Inflammatory macrophage (primary cell): ENCODE data around the gene FOXP1.
"Not testable (repeated sequence)": the region's sequence is repeated elsewhere in the genome, so short reads cannot be mapped to it uniquely, and the experiment has no call there.

Experiments
- DNase-seq, 2 donors: peaks; one replicate each; pipeline ENCODE4 v3.0.0-alpha.2; 2020 to 2022

Gene FOXP1

DNA sequence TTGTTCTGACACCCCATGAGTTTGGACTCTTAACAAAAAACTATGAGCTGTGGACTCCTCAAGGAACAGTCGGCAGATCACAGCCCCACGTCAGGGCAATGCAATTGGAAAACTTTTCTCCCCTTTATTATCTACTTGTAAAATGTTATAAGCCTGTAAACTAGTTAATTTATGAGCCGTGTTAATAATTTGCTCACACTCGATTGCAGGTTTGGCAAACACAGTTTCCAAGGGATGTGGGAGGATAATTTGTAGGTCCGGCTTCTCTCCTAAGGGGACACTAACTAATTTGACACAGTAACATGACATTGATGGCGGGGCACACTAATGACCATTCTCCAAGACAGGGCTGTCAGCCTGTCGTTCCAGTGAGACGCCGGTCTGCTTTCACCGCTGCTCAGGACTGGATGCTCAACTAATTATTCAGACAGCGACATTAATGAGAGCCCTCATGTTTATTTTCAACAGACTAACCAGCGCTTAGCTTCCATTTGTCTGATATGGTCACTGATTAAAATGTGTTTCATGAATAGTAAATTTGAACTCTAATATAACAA is 222.1 kb downstream of the FOXP1 start:
- DNase-seq, result no peak

GRCh38 chr3:71360764-71361163 is 222.8 kb downstream of the FOXP1 start:
- DNase-seq, result no peak

GRCh38 chr3:71360180-71360579 is 223.3 kb downstream of the FOXP1 start:
- no peak for DNase-seq

GRCh38 chr3:71358243-71358642 is 225.3 kb downstream of the FOXP1 start:
- DNase-seq, result no peak

GRCh38 chr3:71356265-71356664 is 227.3 kb downstream of the FOXP1 start:
- DNase-seq, result no peak

DNA sequence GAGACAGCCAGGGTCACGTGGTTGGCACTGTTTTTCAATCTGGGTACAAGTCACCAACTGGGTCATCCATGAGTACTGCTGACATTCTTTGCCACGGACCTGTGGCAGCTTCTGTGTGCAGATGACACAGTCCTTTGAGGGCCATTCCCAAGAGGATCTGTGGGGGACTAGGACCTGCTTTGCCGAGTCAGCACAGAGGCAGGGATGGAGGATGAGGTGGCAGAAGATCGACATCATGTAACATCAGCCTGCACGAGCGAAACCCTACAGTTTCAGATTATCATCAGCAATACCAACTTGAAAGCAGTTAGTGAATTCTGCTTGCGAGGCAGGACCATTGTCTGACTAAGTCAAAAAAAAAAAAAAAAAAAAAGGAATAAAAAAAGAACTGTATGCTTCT is 227.7 kb downstream of the FOXP1 start:
- no peak for DNase-seq

GRCh38 chr3:71355037-71355436 is 228.5 kb downstream of the FOXP1 start:
- DNase-seq, result no peak

DNA sequence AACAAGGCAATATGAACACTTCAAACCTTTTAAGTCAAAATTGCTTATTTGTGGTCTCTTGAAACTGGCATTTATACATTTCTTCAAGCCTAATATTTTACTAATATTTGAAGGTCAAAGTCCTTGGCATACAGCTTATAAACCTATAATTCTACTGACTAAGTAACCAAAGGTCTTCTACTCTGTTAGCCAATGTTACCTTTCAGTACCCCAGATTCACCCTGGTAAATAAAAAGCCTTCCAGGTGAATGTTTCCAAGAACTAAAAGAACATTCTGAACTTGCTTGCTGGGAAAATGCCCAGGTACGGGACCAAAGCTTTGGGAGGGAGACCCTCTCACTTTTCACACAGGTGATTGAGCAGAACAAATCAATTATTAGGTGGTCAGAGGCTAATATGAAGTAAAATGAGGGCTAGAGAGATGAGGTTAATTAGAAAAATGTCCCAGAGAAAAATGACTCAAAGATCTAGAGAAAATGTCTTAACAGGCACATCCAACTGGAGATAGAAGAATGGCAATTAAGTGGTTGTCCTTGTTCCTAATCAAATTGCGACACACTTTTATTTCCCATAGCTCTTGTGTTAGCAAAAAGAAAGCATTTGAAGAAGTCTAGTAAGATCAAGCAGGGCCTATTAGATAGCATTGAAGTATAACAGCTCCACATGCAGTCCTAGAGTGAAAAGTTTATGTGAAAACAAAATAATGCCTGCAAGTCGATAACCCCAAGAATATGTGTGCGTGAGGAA is 232.0 kb downstream of the FOXP1 start:
- no peak for DNase-seq

- no peak for DNase-seq
Observed at GRCh38 chr3:71350998-71351397, 232.5 kb downstream of the FOXP1 start.

DNA sequence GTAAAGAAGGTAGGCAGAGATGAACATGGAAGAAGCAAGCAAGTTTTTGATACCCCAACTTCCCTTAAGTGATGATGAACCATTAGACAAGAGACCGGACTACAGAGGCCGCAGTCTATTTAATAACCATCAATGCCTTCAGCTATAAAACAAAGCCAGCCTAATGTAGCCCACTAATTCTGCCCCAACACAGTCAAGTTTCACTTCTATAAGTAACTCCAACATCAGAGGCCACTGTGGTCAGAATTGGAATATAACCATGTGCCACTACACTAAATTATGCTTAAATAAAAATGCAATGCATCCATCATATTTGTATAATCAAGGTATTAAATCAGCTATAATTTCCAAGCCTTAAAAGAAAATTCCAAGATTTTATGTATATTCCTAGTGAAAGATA is 234.7 kb downstream of the FOXP1 start:
- no peak for DNase-seq

GRCh38 chr3:71348001-71348632 is 235.4 kb downstream of the FOXP1 start:
- DNase-seq, result no peak

- no peak for DNase-seq
Observed at GRCh38 chr3:71346061-71346460, 237.5 kb downstream of the FOXP1 start.

- DNase-seq, result peak; percentile 18 to 59
Observed at GRCh38 chr3:71345429-71346040, 238.0 kb downstream of the FOXP1 start.

GRCh38 chr3:71341721-71342120 is 241.8 kb downstream of the FOXP1 start:
- DNase-seq, result no peak

- DNase-seq, result no peak
Observed at GRCh38 chr3:71339049-71339448, 244.5 kb downstream of the FOXP1 start.

GRCh38 chr3:71332813-71333212 is 250.7 kb downstream of the FOXP1 start:
- no peak for DNase-seq

DNA sequence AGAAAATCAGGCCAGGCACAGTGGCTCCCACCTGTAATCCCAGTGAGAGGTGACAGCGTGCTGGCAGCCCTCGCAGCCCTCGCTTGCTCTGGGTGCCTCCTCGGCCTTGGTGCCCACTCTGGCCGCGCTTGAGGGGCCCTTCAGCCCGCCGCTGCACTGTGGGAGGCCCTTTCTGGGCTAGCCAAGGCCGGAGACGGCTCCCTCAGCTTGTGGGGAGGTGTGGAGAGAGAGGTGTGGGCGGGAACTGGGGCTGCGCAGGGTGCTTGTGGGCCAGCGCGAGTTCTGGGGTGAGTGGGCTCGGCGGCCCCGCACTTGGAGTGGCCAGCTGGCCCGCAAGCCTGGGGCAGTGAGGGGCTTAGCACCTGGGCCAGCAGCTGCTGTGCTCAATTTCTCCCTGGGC is 252.6 kb downstream of the FOXP1 start:
- no peak for DNase-seq

GRCh38 chr3:71330505-71330904 is 253.0 kb downstream of the FOXP1 start:
- no peak for DNase-seq

DNA sequence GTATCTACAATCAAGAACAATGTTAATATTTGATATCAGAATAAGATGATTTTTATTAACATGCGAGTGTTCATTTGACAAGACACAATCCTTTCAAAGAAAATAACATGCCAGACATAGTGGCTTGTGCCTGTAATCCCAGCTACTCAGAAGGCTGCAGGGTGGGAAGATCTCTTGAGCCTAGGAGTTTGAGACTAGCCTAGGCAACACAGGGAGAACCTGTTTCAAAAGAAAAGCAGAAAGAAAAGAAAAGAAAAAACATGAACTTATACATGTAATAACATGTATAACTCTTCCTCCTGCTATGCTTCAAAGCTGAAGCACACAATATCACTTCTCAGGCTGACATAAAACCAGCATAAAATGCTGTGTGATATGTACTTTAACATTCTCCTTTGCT is 253.7 kb downstream of the FOXP1 start:
- no peak for DNase-seq

DNA sequence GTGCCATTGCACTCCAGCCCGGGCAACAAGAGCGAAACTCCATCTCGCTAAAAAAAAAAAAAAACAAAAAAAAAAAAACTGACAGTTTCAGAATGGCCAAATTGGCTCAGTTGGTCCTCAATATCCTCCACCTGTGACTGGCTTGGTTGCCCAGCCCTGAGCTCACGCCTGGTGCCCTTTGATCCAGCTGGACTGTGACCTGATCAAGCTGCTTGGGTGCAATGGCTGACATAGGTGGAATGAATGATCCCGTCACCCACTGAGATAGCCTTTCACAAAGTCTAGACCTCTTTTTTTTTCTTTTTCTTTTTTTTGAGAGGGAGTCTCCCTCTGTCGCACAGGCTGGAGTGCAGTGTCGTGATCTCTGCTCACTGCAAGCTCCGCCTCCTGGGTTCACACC is 254.6 kb downstream of the FOXP1 start:
- DNase-seq, result no peak

- DNase-seq, result no peak
Observed at GRCh38 chr3:71327936-71328335, 255.6 kb downstream of the FOXP1 start.

- no peak for DNase-seq
Observed at GRCh38 chr3:71325715-71326114, 257.8 kb downstream of the FOXP1 start.

DNA sequence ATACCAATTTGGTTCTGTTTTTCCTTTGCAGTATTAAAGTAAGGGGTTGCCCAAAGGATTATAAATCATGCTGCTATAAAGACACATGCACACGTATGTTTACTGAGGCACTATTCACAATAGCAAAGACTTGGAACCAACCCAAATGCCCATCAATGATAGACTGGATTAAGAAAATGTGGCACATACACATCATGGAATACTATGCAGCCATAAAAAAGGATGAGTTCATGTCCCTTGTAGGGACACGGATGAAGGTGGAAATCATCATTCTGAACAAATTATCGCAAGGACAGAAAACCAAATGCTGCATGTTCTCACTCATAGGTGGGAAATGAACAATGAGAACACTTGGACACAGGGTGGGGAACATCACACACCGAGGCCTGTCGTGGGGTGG is 259.3 kb downstream of the FOXP1 start:
- not testable (repeated sequence) for DNase-seq

- no peak for DNase-seq
Observed at GRCh38 chr3:71323558-71323957, 260.0 kb downstream of the FOXP1 start.
